Activated naive CD8-positive, alpha-beta T cell treated with anti-CD3 and anti-CD28 coated beads for 36 hours (primary cell): Measurements from ENCODE around the gene ARMCX6. TPM values are rescaled to one million over a fixed set of nuclear protein-coding genes. Genes with fewer than 3 reads are reported as not detected.
A peak's percentile ranks its signal among the peaks of the same experiment; 100 is the strongest.
"Not testable (repeated sequence)": the region's sequence is repeated elsewhere in the genome, so short reads cannot be mapped to it uniquely, and the experiment has no call there.

Experiments
- DNase-seq: peaks from one replicate; pipeline ENCODE4 v3.0.0; 2021
- H3K27ac Mint-ChIP-seq: one replicate; pipeline ENCODE4 v1.8.0; 2022; ENCODE audit warnings: mild to moderate bottlenecking, moderate library complexity, mixed read lengths
- H3K27me3 Mint-ChIP-seq: one replicate; pipeline ENCODE4 v1.8.0; 2022; ENCODE audit warnings: mild to moderate bottlenecking, mixed read lengths
- H3K36me3 Mint-ChIP-seq: one replicate; pipeline ENCODE4 v1.8.0; 2021; ENCODE audit warnings: mild to moderate bottlenecking, mixed read lengths
- H3K4me1 Mint-ChIP-seq: one replicate; pipeline ENCODE4 v1.8.0; 2021; ENCODE audit warnings: mixed read lengths
- H3K4me3 Mint-ChIP-seq: one replicate; pipeline ENCODE4 v1.8.0; 2022; ENCODE audit warnings: mild to moderate bottlenecking, moderate library complexity, mixed read lengths
- H3K9me3 Mint-ChIP-seq: one replicate; pipeline ENCODE4 v1.8.0; 2022; ENCODE audit warnings: mixed read lengths
- total RNA-seq, 2 experiments: library from RNA; stranded (reverse); gene quantifications; one replicate each; pipeline ENCODE4 v1.2.3, GENCODE V29; 2021

The ARMCX6 gene
- 10 to 100 TPM; 49.0 to 52.2 TPM for total RNA-seq

DNA sequence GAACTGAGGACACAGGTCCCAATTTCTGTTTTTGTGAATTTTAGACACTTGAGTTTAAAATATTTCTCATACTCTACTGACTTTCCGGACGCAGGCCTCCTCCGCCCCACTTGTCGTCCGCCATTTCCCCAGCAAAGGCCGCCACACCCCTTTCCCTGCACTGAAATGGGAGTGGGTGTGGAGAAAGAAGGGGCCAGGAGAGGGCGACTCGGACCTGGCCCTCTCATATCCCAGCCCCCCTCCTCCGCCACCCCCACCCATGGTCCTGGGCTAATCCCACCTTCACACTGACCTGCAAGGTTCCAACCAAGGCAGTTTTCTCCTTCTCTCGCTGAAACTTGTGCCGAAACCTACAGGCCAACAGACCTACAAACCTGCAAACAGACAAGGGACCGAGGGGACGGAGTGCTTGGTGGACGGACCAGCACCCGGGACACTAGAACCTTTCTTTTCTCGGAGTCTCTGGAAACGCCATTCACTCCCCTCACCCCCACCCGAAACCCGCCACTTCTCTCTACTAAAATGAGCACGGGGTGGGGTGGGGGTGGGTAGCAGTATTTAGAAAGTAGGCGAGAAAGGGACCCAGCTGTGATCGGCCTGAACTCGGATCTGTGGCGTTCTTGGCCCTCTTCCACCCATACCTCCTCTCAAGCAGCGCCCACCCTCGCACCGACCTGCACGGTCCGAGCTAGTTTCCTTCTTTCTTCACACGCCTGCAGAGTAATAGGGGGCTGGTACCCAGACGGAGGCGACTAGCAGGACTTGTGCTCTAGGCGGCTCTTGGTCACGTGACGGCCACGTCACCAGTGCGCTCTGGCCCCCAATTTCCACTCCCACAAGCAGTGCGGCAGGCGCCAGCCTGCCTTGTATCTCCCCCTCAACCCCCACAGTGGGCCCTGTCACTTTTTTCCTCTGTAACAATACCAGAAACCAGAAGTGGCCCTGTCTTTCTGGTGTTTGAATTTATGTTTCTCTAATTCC, at the start of gene ARMCX6:
Gene ARMCX6, minus strand, starts transcription at position 790 of the 981 bp plus-strand sequence. CDS start 1,380 bp downstream, outside the sequence.
- peaks cover 7% of the 10 kb centered on the region for H3K36me3 Mint-ChIP-seq
- DNase-seq: peak; percentile 77
- no peaks in the 10 kb centered on the region for H3K9me3 Mint-ChIP-seq
- no peaks in the 10 kb centered on the region for H3K27me3 Mint-ChIP-seq
- H3K4me3 Mint-ChIP-seq: peak within 1 kb of the TSS; percentile 88
- H3K27ac Mint-ChIP-seq: peak within 1 kb of the TSS; percentile 92
- peaks cover 38% of the 10 kb centered on the region for H3K4me1 Mint-ChIP-seq

DNA sequence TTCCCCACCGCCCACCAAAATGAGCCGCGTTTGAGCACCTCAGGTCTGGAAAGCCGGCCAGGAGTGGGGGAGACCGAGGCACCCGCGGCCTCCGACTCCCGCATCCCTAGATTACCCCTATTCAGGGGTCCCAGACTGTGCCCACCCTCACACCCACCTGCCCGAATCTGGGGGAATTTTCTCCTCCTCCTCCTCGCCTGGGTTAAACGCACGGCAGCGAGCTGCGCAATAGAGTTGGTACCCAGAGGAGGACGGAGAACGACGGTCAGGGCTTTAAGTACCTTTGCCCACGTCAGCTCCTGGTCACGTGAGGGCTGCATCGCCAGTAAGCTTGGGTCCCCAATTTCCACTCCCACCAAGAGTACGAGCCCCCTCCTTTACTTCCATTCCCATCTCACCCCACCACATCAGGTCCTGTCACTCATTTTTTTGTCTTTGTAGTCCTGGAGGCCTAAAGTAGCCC, 41.8 kb upstream of the ARMCX6 start, which contains the start of gene ARMCX2:
Gene ARMCX2, minus strand, starts transcription at position 250 of the 463 bp plus-strand sequence. CDS start 2,262 bp downstream, outside the sequence.
- peak within 1 kb of the TSS; percentile 56 for H3K27ac Mint-ChIP-seq
- no peaks in the 10 kb centered on the region for H3K9me3 Mint-ChIP-seq
- H3K4me1 Mint-ChIP-seq: peaks cover 9% of the 10 kb centered on the region
- peaks cover 2% of the 10 kb centered on the region for H3K36me3 Mint-ChIP-seq
- DNase-seq: peak; percentile 26
- no peaks in the 10 kb centered on the region for H3K27me3 Mint-ChIP-seq
- H3K4me3 Mint-ChIP-seq: peak within 1 kb of the TSS; percentile 79

DNA sequence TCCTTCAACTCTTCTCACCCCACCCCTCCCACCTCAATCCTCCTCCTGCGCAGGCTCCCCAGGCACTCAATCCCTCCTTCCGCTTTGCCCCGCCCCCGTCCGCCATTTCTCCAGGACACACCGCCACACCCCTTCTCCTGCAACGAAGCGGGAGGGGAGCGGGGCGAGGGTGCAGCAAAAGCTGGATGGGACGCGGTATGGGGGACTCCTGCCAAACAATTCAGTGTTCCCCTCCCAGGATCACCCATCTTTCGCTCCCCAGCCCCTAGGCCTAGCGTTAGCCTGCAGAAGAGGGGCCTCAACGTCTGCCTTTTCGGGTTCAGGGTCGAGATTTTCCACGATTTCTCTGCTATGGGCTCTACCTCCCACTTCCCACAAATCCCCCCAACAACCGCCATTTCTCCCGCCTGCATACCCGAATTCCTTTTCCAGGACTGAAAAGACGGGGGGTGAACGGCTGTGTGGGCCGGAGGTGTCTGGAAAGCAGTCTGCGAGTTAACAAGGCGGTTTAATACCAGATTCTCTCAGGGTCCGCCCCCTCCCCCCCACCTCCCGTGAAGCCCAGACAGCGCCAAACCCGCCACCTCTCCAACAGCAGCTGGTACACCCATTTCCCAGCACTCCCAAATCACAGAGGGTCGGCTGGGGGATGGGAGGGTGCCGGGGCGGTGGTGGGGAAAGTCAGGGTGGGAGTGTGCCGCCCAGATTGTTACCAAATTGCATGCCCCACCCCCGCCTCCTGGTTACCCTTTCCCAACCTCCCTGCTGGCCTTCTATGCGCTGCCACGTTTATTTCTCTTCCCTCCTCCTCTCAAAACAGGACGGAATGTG, 41.1 kb upstream of the ARMCX6 start:
- Mint-ChIP-seq H3K9me3 (no peaks in the 10 kb centered on the region), H3K4me1 (peaks cover 7% of the 10 kb centered on the region), H3K27me3 (no peaks in the 10 kb centered on the region), H3K27ac (peak overlapping the region; percentile 56), H3K4me3 (peak overlapping the region; percentile 79), H3K36me3 (peaks cover 4% of the 10 kb centered on the region)
- peak; percentile 60 for DNase-seq

DNA sequence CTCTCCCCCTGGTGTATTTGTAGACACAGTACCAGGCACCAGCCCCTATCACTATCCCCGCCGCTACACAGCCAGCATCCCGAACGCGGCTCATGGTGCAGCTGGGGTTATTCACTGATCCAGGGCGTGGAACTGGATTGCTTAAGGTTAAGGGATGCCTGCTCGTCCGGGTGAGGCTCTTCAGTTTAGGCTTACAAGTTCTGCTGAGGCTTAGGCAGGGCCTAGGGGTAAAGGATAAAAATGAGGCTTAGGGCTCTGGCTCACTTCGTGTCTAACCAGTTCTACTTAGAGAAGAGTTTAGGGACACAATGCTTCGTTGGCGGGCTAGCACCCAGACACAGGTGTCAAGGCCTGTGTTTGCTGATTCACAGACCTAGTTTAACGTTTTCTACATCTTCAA, 39.7 kb upstream of the ARMCX6 start:
- Mint-ChIP-seq H3K27me3 (no peaks in the 10 kb centered on the region), H3K9me3 (no peaks in the 10 kb centered on the region), H3K4me1 (peaks cover 7% of the 10 kb centered on the region), H3K27ac (no peak overlapping the region), H3K36me3 (peaks cover 4% of the 10 kb centered on the region), H3K4me3 (no peak overlapping the region)
- DNase-seq: no peak

DNA sequence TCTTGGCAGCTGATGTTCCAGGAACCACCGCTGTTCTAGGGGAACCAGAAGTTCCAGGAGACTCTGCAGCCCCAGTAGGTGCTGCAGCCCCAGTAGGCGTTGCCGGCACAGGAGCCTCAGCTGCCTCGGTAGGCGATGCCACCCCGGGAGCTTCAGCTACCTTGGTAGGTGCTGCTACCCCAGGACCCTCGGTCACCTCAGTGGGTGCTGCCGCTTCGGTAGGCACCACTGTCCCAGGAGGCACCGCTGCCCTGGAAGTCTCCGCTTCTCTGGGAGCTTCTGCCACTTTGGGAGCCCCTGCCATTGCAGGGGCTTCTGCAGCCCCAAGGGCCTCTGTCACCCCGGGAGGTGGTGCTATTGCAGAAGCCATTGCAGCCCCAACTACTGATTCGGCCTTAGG, 39.0 kb upstream of the ARMCX6 start:
- Mint-ChIP-seq H3K27ac (no peak overlapping the region), H3K4me3 (no peak overlapping the region), H3K9me3 (no peaks in the 10 kb centered on the region), H3K27me3 (no peaks in the 10 kb centered on the region), H3K36me3 (peaks cover 4% of the 10 kb centered on the region), H3K4me1 (peaks cover 5% of the 10 kb centered on the region)
- DNase-seq: no peak

DNA sequence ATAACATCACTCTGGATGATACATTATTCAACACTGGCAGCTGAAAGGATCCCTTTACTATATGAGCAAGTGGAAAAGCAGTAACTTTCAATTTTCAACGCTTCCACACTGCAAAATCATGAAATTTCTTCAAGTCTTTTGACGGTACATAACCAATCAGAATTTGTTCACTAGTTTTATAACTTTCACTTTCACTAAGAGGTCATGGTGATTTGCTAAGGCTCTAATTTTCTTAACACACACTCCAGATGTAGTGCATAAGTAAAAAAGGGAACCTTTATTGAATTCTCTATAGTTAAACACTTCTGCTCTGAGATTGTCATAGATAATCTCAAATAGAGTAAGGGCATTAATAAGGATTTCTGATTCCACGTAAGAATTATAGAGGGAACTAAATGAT, 37.7 kb upstream of the ARMCX6 start:
- Mint-ChIP-seq H3K9me3 (no peaks in the 10 kb centered on the region), H3K36me3 (peaks cover 4% of the 10 kb centered on the region), H3K4me3 (peak overlapping the region; percentile 25), H3K27me3 (no peaks in the 10 kb centered on the region), H3K4me1 (peaks cover 5% of the 10 kb centered on the region), H3K27ac (peak overlapping the region; percentile 12)
- no peak for DNase-seq

DNA sequence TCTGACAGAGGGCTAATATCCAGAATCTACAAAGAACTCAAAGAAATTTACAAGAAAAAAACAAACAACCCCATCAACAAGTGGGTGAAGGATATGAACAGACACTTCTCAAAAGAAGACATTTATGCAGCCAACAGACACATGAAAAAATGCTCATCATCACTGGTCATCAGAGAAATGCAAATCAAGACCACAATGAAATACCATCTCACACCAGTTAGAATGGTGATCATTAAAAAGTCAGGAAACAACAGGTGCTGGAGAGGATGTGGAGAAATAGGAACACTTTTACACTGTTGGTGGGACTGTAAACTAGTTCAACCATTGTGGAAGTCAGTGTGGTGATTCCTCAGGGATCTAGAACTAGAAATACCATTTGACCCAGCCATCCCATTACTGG, 29.9 kb upstream of the ARMCX6 start:
- not testable (repeated sequence) for DNase-seq, H3K9me3 Mint-ChIP-seq, H3K4me3 Mint-ChIP-seq, H3K4me1 Mint-ChIP-seq, H3K36me3 Mint-ChIP-seq, H3K27ac Mint-ChIP-seq, H3K27me3 Mint-ChIP-seq

DNA sequence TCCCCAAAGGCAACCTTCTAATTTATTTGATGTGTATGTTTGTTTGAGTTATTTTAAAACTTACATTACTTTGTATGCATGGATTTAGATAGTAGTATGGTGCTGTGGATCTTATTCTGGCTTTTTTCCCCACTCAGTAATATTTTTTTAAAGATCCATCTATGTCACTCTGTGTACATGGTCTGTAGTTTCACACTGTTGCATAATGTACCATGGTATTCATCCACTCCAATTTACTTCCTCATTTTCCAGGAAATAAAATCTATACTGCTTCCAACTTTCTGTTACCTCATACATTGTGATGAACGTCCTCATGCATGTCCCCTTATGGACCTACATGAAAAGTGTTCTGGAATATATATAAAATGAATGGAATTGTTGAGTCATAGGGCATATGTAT, 24.3 kb upstream of the ARMCX6 start:
- no peak overlapping the region for H3K4me3 Mint-ChIP-seq
- H3K9me3 Mint-ChIP-seq: no peaks in the 10 kb centered on the region
- DNase-seq: no peak
- no peak overlapping the region for H3K27ac Mint-ChIP-seq
- no peaks in the 10 kb centered on the region for H3K36me3 Mint-ChIP-seq
- no peaks in the 10 kb centered on the region for H3K27me3 Mint-ChIP-seq
- no peaks in the 10 kb centered on the region for H3K4me1 Mint-ChIP-seq

DNA sequence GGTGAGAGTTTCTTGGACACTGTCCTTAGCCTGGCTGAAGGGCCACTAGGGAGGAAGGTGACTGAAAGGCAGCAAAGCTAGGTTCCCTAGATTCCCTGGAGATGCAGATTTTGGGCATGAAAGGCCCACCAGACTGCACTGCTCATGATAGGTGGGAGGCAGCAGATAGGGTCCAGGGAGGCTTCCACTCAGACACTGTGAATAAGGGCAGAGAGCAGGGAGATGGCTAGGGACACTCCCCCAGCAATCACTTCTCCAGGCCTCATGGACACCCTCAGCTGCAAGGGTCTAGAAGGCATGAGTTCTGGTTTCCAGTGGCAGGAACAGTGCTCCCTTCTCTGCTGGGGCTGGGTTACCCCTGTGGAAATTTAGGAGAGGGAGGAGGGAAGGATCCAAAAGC, 21.8 kb upstream of the ARMCX6 start:
- H3K27ac Mint-ChIP-seq: no peak overlapping the region
- no peaks in the 10 kb centered on the region for H3K27me3 Mint-ChIP-seq

DNA sequence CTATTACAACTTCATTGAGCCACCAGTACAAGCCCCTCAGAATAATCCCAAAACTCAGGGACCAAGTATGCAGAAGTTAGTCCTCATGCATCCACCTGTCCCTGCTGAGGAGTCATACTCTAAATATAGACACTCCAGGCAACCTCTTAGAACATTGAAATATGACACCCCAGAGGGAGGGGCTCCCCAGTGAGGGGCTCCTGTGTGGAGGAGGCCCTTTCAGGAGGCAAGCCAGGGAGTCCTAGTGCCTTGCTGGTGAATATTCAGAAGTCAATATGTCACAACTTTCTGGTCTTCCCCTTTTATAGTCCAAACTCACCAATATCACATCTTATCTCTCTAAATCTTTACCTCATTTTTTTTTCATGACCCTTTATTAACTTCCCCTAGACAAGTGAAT, 1.6 kb upstream of the ARMCX6 start:
- Mint-ChIP-seq H3K4me3 (no peak overlapping the region), H3K27me3 (no peaks in the 10 kb centered on the region), H3K27ac (peak overlapping the region; percentile 54), H3K36me3 (peaks cover 16% of the 10 kb centered on the region), H3K9me3 (no peaks in the 10 kb centered on the region), H3K4me1 (peaks cover 43% of the 10 kb centered on the region)
- no peak for DNase-seq

More for the DNA sequence above, 21.8 kb upstream of the ARMCX6 start:
- DNase-seq: no peak
- Mint-ChIP-seq H3K4me3 (no peak overlapping the region), H3K4me1 (no peaks in the 10 kb centered on the region), H3K36me3 (no peaks in the 10 kb centered on the region), H3K9me3 (no peaks in the 10 kb centered on the region)

DNA sequence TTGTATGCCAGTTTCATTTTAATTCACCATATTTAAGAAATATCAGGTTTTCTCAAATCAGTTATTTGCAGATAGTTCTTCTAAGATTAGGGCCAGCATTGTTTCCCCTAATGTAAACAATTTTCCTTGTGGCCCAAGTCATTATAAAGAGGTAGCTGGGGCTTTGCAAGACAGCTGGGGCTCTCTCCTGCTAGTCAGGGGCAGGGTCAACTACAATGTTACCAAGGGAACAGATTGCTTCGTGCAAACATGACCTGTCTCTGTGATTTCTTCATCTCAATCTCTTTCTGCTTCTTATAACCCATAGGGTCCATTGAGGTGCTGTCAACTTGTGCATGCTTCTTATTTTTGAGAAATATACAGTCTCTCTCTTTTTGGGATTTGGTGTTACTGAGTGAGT, 12.1 kb downstream of the ARMCX6 start:
- no peaks in the 10 kb centered on the region for H3K9me3 Mint-ChIP-seq
- H3K27me3 Mint-ChIP-seq: no peaks in the 10 kb centered on the region
- H3K4me1 Mint-ChIP-seq: no peaks in the 10 kb centered on the region
- DNase-seq: no peak
- H3K4me3 Mint-ChIP-seq: no peak overlapping the region
- no peaks in the 10 kb centered on the region for H3K36me3 Mint-ChIP-seq
- H3K27ac Mint-ChIP-seq: no peak overlapping the region

DNA sequence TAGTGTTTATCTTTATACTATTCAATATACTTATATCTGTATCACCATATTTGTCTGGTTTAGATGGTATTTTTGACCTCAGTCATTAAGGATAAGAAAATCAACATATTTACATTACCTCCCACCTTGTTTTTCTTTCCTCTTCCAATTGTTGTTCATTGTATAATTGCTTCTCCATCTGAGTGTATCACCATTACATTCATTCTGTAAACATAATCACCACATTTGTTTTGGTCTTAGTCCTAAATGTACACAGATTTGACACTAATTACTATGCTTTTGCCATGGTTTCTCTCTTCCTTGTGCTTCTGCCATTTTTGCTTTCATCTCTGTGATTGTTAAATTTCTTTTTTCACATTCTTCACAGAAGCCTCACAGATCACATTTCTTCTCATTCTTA, 12.7 kb downstream of the ARMCX6 start:
- no peaks in the 10 kb centered on the region for H3K4me1 Mint-ChIP-seq

DNA sequence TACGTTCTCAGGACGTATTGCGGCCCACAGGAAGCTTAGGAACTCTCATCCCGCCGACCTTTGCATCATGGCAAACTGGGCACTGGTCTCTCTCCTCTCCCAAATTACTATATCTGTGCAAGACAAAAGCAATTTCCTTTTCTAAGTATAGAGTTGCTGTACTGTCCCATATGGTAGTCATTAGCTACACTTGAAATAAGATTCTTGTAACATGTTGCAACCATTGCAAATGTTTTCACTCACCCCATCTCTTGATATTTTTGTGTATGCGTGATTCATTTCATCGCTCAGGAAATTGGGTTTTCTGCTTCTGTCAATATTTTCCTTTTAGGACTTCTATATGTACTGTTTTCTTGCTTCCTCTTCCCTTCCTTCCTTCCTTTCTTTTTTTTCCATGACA, 15.7 kb downstream of the ARMCX6 start:
- H3K36me3 Mint-ChIP-seq: no peaks in the 10 kb centered on the region
- no peak for DNase-seq
- H3K4me3 Mint-ChIP-seq: no peak overlapping the region
- H3K4me1 Mint-ChIP-seq: no peaks in the 10 kb centered on the region
- no peaks in the 10 kb centered on the region for H3K9me3 Mint-ChIP-seq
- H3K27me3 Mint-ChIP-seq: peaks cover 4% of the 10 kb centered on the region
- no peak overlapping the region for H3K27ac Mint-ChIP-seq

More for the DNA sequence above, 12.7 kb downstream of the ARMCX6 start:
- H3K27me3 Mint-ChIP-seq: no peaks in the 10 kb centered on the region
- no peak overlapping the region for H3K4me3 Mint-ChIP-seq
- no peak overlapping the region for H3K27ac Mint-ChIP-seq
- no peaks in the 10 kb centered on the region for H3K36me3 Mint-ChIP-seq
- H3K9me3 Mint-ChIP-seq: no peaks in the 10 kb centered on the region
- no peak for DNase-seq

DNA sequence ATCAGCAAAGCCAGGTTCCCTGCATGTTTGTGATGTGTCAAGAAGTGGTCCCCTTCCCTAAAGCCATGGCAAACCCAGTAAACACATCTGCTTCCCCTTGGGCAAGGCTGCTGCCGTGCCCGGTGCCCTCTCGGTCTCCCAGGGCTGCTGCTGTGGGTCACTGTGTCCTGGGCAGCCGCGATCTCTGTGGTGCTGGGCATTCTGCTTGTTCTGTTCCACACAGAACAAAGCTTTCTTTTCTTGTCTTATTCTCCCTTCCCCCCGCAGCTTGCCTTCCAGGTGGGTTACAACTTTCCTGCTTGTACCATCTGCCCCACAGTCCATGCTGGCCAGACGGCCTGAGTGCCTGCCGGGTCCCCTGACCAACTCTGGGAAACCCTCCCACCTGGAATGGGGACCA, 18.2 kb downstream of the ARMCX6 start:
- H3K27me3 Mint-ChIP-seq: peaks cover 14% of the 10 kb centered on the region
- H3K36me3 Mint-ChIP-seq, H3K4me3 Mint-ChIP-seq, H3K27ac Mint-ChIP-seq, H3K9me3 Mint-ChIP-seq, H3K4me1 Mint-ChIP-seq, DNase-seq: not testable (repeated sequence)
